HTR-8/SVneo (cell line): ENCODE data around the gene RPRD1A.
"Not testable (repeated sequence)": the region's sequence is repeated elsewhere in the genome, so short reads cannot be mapped to it uniquely, and the experiment has no call there.

ENCODE experiments used
- DNase-seq: peaks from one replicate; pipeline ENCODE4 v3.0.0; 2011; ENCODE audit warnings: low spot score, mixed read lengths; ENCODE audit not compliant: insufficient read length
- FAIRE-seq: peaks from 2 replicates; lab custom pipeline; 2011; peaks lifted over from hg19 to GRCh38; lab: Jason Lieb, UNC

Gene RPRD1A

GRCh38 chr18:36081118-36081517 is 13.8 kb upstream of the RPRD1A start:
- DNase-seq, FAIRE-seq: not testable (repeated sequence)

- DNase-seq: no peak
- FAIRE-seq: no peak
Measured at GRCh38 chr18:36078751-36079529, 11.6 kb upstream of the RPRD1A start.

GRCh38 chr18:36077764-36078163 is 10.4 kb upstream of the RPRD1A start:
- FAIRE-seq, DNase-seq: not testable (repeated sequence)

- no peak for DNase-seq
Measured at GRCh38 chr18:36075862-36076587, 8.7 kb upstream of the RPRD1A start.

GRCh38 chr18:36074435-36074834 is 7.1 kb upstream of the RPRD1A start:
- no peak for FAIRE-seq
- DNase-seq: no peak

More at GRCh38 chr18:36075862-36076587, 8.7 kb upstream of the RPRD1A start:
- no peak for FAIRE-seq

- DNase-seq (no peak), FAIRE-seq (no peak)
Measured at GRCh38 chr18:36073676-36074075, 6.3 kb upstream of the RPRD1A start.

GRCh38 chr18:36072406-36072805 is 5.0 kb upstream of the RPRD1A start:
- not testable (repeated sequence) for FAIRE-seq

GRCh38 chr18:36066686-36067054 is 689 bp downstream of the RPRD1A start:
- FAIRE-seq (no peak), DNase-seq (no peak)

More at GRCh38 chr18:36072406-36072805, 5.0 kb upstream of the RPRD1A start:
- not testable (repeated sequence) for DNase-seq

- DNase-seq: no peak
- FAIRE-seq: no peak
Measured at GRCh38 chr18:36066001-36066400, 1.4 kb downstream of the RPRD1A start.

- not testable (repeated sequence) for FAIRE-seq, DNase-seq
Measured at GRCh38 chr18:36064809-36065079, 2.6 kb downstream of the RPRD1A start.

GRCh38 chr18:36064027-36064808 is 3.1 kb downstream of the RPRD1A start:
- DNase-seq (no peak), FAIRE-seq (no peak)

GRCh38 chr18:36058674-36059073 is 8.7 kb downstream of the RPRD1A start:
- DNase-seq (no peak), FAIRE-seq (no peak)

- DNase-seq: no peak
- FAIRE-seq: no peak
Measured at GRCh38 chr18:36051760-36052159, 15.6 kb downstream of the RPRD1A start.

- no peak for FAIRE-seq
- DNase-seq: no peak
Measured at GRCh38 chr18:36050479-36050878, 16.9 kb downstream of the RPRD1A start.

- FAIRE-seq: no peak
- DNase-seq: no peak
Measured at GRCh38 chr18:36047521-36047920, 19.8 kb downstream of the RPRD1A start.

GRCh38 chr18:36046898-36047297 is 20.5 kb downstream of the RPRD1A start:
- FAIRE-seq (no peak), DNase-seq (no peak)

- DNase-seq (no peak), FAIRE-seq (no peak)
Measured at GRCh38 chr18:36045241-36045991, 21.9 kb downstream of the RPRD1A start.

GRCh38 chr18:36043153-36043552 is 24.2 kb downstream of the RPRD1A start:
- FAIRE-seq: no peak
- DNase-seq: no peak

GRCh38 chr18:36041146-36041545 is 26.2 kb downstream of the RPRD1A start:
- no peak for DNase-seq
- no peak for FAIRE-seq

GRCh38 chr18:36038102-36038663 is 29.2 kb downstream of the RPRD1A start:
- DNase-seq (no peak), FAIRE-seq (no peak)
